B cell (primary cell): ENCODE results near the gene CLDN24. TPM values are rescaled to one million over a fixed set of nuclear protein-coding genes. Genes with fewer than 3 reads are reported as not detected.

ENCODE experiments used
- ATAC-seq: fragments of 200-7000 bp; cut with Tn5 transposase; one replicate; pipeline ENCODE4 v1.10.0; 2021; ENCODE audit warnings: low read depth, mild to moderate bottlenecking, moderate number of reproducible peaks, moderate library complexity
- CTCF ChIA-PET: fragments of 350-600 bp; sonication (Branson Sonifier 250); formaldehyde crosslinking; loops from one replicate; lab custom pipeline; 2021; ENCODE audit warnings: antibody characterized with exemption, inconsistent platforms; lab: Charles Lee
- POLR2A ChIA-PET: fragments of 350-600 bp; sonication (Branson Sonifier 250); formaldehyde crosslinking; loops from one replicate; lab custom pipeline; 2021; ENCODE audit warnings: antibody characterized with exemption; lab: Charles Lee
- DNase-seq: peaks from one replicate; pipeline ENCODE4 v3.0.0; 2013
- H2AFZ ChIP-seq: 2 replicates; pipeline ENCODE4 v1.6.1; 2012; ENCODE audit warnings: mild to moderate bottlenecking, low read depth, low read length; ENCODE audit not compliant: insufficient read depth, poor library complexity, severe bottlenecking
- H3K27ac ChIP-seq, 2 donors: 1 replicate in 1 of 2; 2 replicates in 1 of 2; pipeline ENCODE4 v1.5.1; 2012 to 2013; ENCODE audit warnings: low read length in 2 of 2, mild to moderate bottlenecking in 2 of 2, moderate library complexity in 1 of 2
- H3K27me3 ChIP-seq, 4 experiments: fragments of 200-600 bp in 1 of 4; sonication (generic) in 1 of 4; replicated peaks in 1 of 4; 1 replicate in 2 of 4; 2 replicates in 2 of 4; pipeline versions ENCODE4 v1.6.1 to v1.7.0; 2013 to 2016; ENCODE audit warnings: low read length in 3 of 4, mild to moderate bottlenecking in 2 of 4, mixed read lengths in 1 of 4, moderate library complexity in 1 of 4; ENCODE audit not compliant: insufficient read depth in 4 of 4, control insufficient read depth in 3 of 4; ENCODE audit errors: control extremely low read depth in 1 of 4
- H3K36me3 ChIP-seq, 2 experiments: replicated peaks in 1 of 2; 1 replicate in 1 of 2; 2 replicates in 1 of 2; pipeline versions ENCODE4 v1.6.1 to v1.7.1; 2013; ENCODE audit warnings: low read length in 1 of 2; ENCODE audit not compliant: insufficient read depth in 2 of 2, control insufficient read depth in 1 of 2; ENCODE audit errors: control extremely low read depth in 1 of 2, extremely low read depth in 1 of 2
- H3K4me1 ChIP-seq, 2 donors: fragments of 200-600 bp in 1 of 2; sonication (generic) in 1 of 2; 1 replicate in 1 of 2; 2 replicates in 1 of 2; pipeline versions ENCODE4 v1.5.1 to v1.6.1; 2013 to 2017; ENCODE audit warnings: low read length in 2 of 2; ENCODE audit not compliant: control insufficient read depth in 2 of 2, insufficient read depth in 2 of 2
- H3K4me2 ChIP-seq: replicated peaks from 2 replicates; pipeline ENCODE3; 2012; ENCODE audit warnings: mild to moderate bottlenecking, low read depth, low read length; ENCODE audit not compliant: poor library complexity, severe bottlenecking
- H3K4me3 ChIP-seq, 5 experiments: fragments of 200-600 bp in 1 of 5; sonication (generic) in 1 of 5; 1 replicate in 3 of 5; 2 replicates in 2 of 5; pipeline versions ENCODE4 v1.5.1 to v1.7.0; 2011 to 2016; ENCODE audit warnings: low read length in 4 of 5, mild to moderate bottlenecking in 4 of 5, low read depth in 2 of 5, control low read depth in 1 of 5, moderate library complexity in 1 of 5; ENCODE audit not compliant: insufficient read depth in 1 of 5; ENCODE audit errors: control extremely low read depth in 1 of 5, extremely low read depth in 1 of 5
- H3K79me2 ChIP-seq: fragments of 200-600 bp; sonication (generic); one replicate; pipeline ENCODE4 v1.6.0; 2016; ENCODE audit warnings: low read length; ENCODE audit not compliant: control insufficient read depth, insufficient read depth
- H3K9ac ChIP-seq: fragments of 200-600 bp; sonication (generic); 2 replicates; pipeline ENCODE4 v1.6.1; 2017; ENCODE audit warnings: mild to moderate bottlenecking, low read length, moderate library complexity
- H3K9me3 ChIP-seq, 3 donors: one replicate each; pipeline versions ENCODE4 v1.6.1 to v1.7.1; 2013; ENCODE audit warnings: low read length in 2 of 3; ENCODE audit not compliant: control insufficient read depth in 2 of 3, insufficient read depth in 1 of 3; ENCODE audit errors: control extremely low read depth in 1 of 3
- H4K20me1 ChIP-seq: 2 replicates; pipeline ENCODE4 v1.6.0; 2012; ENCODE audit warnings: mild to moderate bottlenecking, low read length; ENCODE audit not compliant: insufficient read depth, control insufficient read depth, poor library complexity, severe bottlenecking
- H3K27ac Mint-ChIP-seq: one replicate; pipeline ENCODE4 v1.8.0; 2021; ENCODE audit warnings: mixed read lengths
- H3K27me3 Mint-ChIP-seq: one replicate; pipeline ENCODE4 v1.8.0; 2021; ENCODE audit warnings: mixed read lengths
- H3K4me1 Mint-ChIP-seq: one replicate; pipeline ENCODE4 v1.8.0; 2021; ENCODE audit warnings: mixed read lengths
- H3K4me3 Mint-ChIP-seq: one replicate; pipeline ENCODE4 v1.8.0; 2021; ENCODE audit warnings: mixed read lengths
- H3K9me3 Mint-ChIP-seq: one replicate; pipeline ENCODE4 v1.8.0; 2022; ENCODE audit warnings: mixed read lengths; ENCODE audit not compliant: insufficient read depth
- EZH2 ChIP-seq: IDR thresholded peaks from 2 replicates; pipeline ENCODE4 v1.6.1; 2012; ENCODE audit warnings: borderline replicate concordance, low read depth, mild to moderate bottlenecking, moderate library complexity, low read length; ENCODE audit not compliant: insufficient read depth, poor library complexity, severe bottlenecking
- WGBS: methylation state at CpG from one replicate; pipeline ENCODE4 v1.1.5; 2013; ENCODE audit warnings: missing lambda C conversion rate; ENCODE audit not compliant: insufficient coverage; 5-methylcytosine and 5-hydroxymethylcytosine counted together
- intact Hi-C: fragments of 100-400 bp; cut with micrococcal nuclease; formaldehyde crosslinking; loops from one replicate; pipeline ENCODE4 v1.10.0; 2022
- polyA plus RNA-seq: library from polyadenylated mRNA; depleted of rRNA; stranded (reverse); fragments of >200 nt; gene quantifications from 2 replicates; pipeline ENCODE4 v1.2.3, GENCODE V29; 2012
- total RNA-seq, 2 donors: library from RNA; stranded (reverse); fragments of 120-200 nt in 1 of 2; gene quantifications; 1 replicate in 1 of 2; 2 replicates in 1 of 2; pipeline versions ENCODE4 v1.2.3 to v1.2.4, GENCODE V29; 2013 to 2022
- TF ChIP-seq, protein P1 (sequence below): fragments of 200-600 bp; IDR thresholded peaks from one replicate; pipeline ENCODE4 v1.8.0; 2022; ENCODE audit warnings: antibody characterized with exemption, mild to moderate bottlenecking

CLDN24 gene
- total and polyA plus RNA-seq, 2 donors (not counting 1 experiment from before 2014, with no cell fraction given), result not detected

DNA sequence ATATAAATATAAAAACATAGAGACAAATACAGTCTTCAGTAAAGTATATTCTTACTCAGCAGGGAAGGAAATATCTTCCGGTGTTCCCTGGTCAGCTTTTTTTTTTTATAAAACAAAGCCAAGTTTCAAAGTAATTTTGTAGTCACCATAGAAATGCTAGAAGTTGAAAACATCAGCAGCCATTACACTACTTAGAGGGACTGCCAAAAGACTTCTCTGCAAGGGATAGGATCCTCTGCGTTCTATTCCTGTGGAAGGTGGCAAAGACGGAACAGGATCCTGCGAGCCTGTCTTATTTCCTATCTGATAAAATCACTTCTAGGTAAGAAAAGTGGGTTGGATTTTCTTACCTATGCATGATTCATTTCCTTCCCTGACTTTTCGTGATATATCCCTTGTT lies 21.6 kb downstream of the CLDN24 start:
- no peak overlapping the region for H3K4me2 ChIP-seq
- Mint-ChIP-seq H3K27me3 (peaks cover 12% of the 10 kb centered on the region), H3K27ac (no peak overlapping the region), H3K4me3 (no peak overlapping the region), H3K9me3 (no peaks in the 10 kb centered on the region), H3K4me1 (no peaks in the 10 kb centered on the region)
- ChIA-PET POLR2A (no interaction called here), CTCF (no interaction called here)
- peaks cover 0 to 3% (median 0%) of the 10 kb centered on the region in 4 experiments for H3K27me3 ChIP-seq
- H4K20me1 ChIP-seq, result no peaks in the 10 kb centered on the region
- H3K4me1 ChIP-seq, result no peaks in the 10 kb centered on the region
- WGBS, result no CpG with 5 or more reads among the region's 5 CpGs
- no peak overlapping the region for H2AFZ ChIP-seq
- intact Hi-C loops, result no loop called here
- ATAC-seq, result no peak
- peaks cover 0 to 3% (median 0%) of the 10 kb centered on the region in 3 donors for H3K9me3 ChIP-seq
- H3K79me2 ChIP-seq, result no peaks in the 10 kb centered on the region
- no peak overlapping the region for H3K9ac ChIP-seq
- no peak overlapping the region for H3K4me3 ChIP-seq
- no peaks in the 10 kb centered on the region for H3K36me3 ChIP-seq
- no peak overlapping the region for H3K27ac ChIP-seq
- DNase-seq, result no peak
- TF ChIP-seq EZH2, result no peak
- TF ChIP-seq, protein P1, sequence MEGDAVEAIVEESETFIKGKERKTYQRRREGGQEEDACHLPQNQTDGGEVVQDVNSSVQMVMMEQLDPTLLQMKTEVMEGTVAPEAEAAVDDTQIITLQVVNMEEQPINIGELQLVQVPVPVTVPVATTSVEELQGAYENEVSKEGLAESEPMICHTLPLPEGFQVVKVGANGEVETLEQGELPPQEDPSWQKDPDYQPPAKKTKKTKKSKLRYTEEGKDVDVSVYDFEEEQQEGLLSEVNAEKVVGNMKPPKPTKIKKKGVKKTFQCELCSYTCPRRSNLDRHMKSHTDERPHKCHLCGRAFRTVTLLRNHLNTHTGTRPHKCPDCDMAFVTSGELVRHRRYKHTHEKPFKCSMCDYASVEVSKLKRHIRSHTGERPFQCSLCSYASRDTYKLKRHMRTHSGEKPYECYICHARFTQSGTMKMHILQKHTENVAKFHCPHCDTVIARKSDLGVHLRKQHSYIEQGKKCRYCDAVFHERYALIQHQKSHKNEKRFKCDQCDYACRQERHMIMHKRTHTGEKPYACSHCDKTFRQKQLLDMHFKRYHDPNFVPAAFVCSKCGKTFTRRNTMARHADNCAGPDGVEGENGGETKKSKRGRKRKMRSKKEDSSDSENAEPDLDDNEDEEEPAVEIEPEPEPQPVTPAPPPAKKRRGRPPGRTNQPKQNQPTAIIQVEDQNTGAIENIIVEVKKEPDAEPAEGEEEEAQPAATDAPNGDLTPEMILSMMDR, result no peak

DNA sequence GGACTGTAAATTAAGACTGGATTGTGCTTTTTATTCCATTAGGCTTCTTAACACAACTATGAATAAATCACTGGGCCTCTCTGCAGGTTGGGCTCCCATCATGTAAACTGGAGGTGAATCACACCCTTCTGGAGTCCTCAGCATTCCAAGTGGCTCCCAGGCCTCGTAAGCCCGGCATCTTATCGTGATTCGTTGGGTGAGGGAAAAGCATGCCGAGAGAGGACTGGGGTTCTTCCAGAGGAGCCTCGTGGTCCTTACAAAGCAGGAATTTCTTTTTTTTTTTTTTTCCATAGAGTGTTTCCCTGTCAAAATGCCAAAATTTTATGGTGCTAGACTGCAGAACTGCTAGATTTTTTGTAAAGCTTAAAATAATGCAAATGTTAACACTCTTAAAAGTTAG lies 22.2 kb downstream of the CLDN24 start:
- Histone ChIP-seq H3K4me1 (no peaks in the 10 kb centered on the region), H3K79me2 (no peaks in the 10 kb centered on the region), H4K20me1 (no peaks in the 10 kb centered on the region), H3K27ac (no peak overlapping the region), H3K4me2 (no peak overlapping the region), H3K9ac (no peak overlapping the region), H3K4me3 (no peak overlapping the region), H3K9me3 (peaks cover 0 to 3% (median 0%) of the 10 kb centered on the region in 3 donors), H3K27me3 (peaks cover 0 to 3% (median 0%) of the 10 kb centered on the region in 4 experiments), H2AFZ (no peak overlapping the region), H3K36me3 (no peaks in the 10 kb centered on the region)
- H3K9me3 Mint-ChIP-seq, result no peaks in the 10 kb centered on the region
- POLR2A ChIA-PET, result no interaction called here
- no peak overlapping the region for H3K27ac Mint-ChIP-seq
- no peak for ATAC-seq
- no peak for TF ChIP-seq EZH2
- TF ChIP-seq, protein P1, result no peak
- H3K27me3 Mint-ChIP-seq, result peaks cover 12% of the 10 kb centered on the region
- no peak overlapping the region for H3K4me3 Mint-ChIP-seq
- DNase-seq, result no peak
- WGBS, result 79% methylated on average over 6 of the region's 6 CpGs
- intact Hi-C loops, result no loop called here
- no peaks in the 10 kb centered on the region for H3K4me1 Mint-ChIP-seq
- CTCF ChIA-PET, result no interaction called here
